ENCODE results near the gene ABCD1.
"Not testable (repeated sequence)": the region's sequence is repeated elsewhere in the genome, so short reads cannot be mapped to it uniquely, and the experiment has no call there.

Gene ABCD1

GRCh38 chrX:153724252-153725038, at the start of gene ABCD1, which contains the start of gene BCAP31:
ABCD1 (plus strand) TSS chrX:153724856; CDS start chrX:153725267, 411 bp downstream.
BCAP31 (minus strand) TSS chrX:153724387; CDS start chrX:153723244, 1,143 bp downstream.
- peak; percentile 64 for DNase-seq

DNA sequence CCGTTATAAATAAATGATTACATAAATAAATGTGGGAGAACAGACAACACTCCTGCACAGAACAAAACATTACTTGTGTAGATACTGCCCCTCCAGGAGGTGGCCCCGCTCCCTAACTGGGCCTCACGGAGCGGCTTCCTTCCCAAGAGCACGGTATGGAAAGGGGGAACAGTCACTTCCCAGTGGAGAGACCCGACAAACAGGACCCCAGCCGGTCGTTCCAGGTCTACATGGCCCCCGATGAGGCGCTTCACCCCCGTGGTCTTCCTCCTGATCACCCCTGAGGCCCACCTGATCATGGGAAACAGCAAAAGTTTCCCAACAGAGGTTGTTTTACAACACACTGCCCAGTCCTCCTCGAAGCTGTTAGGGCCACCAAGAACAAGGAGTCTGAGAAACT, 43.5 kb upstream of the ABCD1 start:
- DNase-seq = no peak

- DNase-seq = not testable (repeated sequence)
Observed at GRCh38 chrX:153683486-153683885, 41.2 kb upstream of the ABCD1 start.

DNA sequence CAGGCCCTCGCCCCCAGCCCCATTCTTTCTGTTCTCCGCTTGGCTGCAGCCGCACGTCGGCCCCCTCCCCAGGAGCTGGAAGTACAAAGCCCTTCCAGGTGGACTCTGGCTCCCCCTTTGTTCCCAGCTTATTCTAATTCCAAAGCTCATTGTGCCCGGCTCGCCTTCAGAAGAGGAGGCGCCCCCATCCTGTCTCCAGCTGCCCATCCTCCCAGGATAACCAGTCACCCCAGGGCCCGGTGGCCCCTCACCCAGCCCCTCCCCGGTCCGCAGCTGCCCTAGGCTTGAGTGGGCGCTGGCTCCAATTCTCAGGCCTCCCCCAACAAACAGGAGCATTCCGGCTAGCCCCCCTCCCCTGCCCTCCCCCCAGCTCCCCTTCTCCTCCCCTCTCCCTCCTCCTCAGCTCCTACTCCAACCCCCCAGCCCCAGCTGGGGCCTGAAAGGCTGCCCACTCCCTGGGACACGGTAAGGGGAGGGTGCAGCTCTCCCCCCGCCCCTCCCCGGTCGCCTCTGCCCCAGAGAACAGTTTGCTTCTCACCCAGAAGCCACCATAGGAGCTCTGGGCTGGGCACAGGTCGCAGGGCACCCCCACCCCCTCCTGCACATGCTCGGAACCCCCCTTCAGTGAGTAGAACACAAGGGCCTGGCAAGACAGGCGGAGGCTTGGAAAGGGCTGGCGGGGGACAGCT, 40.0 kb upstream of the ABCD1 start:
- no peak for DNase-seq

- DNase-seq = no peak
Observed at GRCh38 chrX:153685156-153685536, 39.5 kb upstream of the ABCD1 start.

DNA sequence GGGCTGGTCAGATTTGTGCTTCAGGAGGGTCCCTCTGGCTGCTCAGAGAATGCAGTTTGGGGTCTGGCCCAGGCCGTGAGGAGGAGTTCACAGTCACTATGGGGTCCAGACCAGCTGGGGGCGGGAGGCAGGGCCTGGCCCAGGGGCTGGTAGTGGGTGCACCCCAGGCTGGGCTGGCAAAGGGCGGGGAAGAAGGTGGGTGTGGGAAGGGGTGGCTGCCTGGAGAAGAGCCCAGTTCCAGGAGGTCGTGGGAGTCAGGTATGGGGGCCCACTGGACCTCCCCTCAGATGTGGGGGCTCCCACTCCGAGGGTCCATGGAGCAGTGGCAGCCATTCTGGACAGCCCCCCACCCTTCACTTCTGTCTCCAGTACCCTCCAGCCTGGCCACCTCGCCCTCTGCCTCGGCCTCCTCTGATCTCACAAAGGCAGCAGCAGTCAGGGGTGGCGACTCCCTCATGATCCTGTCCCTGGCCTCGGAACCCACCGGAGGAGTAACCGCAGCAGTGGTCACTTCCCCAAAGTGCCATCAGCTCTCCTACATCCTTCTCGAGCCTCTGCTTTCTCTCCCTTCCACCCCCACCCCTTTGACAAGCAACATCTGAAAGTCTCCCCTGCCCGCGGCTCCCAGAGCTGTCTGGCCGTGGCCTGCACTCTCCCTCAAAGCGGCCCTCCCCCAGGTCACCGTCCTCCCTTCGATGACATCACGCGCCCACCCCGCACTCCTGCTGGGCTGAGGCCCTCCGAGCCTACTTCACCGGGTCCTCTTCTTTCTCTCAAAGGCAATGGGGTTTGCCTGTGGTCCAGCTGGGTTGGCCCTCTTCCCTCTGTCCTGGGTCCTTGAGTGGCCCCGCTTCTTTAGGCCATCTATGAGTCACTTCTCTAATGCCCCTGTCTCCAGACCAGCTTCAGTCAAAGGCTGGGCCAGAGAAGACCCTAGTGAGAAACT, 38.6 kb upstream of the ABCD1 start:
- no peak for DNase-seq

- DNase-seq = no peak
Observed at GRCh38 chrX:153686711-153687110, 37.9 kb upstream of the ABCD1 start.

GRCh38 chrX:153687121-153688039, 37.3 kb upstream of the ABCD1 start, which contains the start of gene SLC6A8:
SLC6A8 (plus strand) TSS chrX:153687926; CDS start chrX:153688575, 649 bp downstream.
- peak; percentile 18 for DNase-seq

- no peak for DNase-seq
Observed at GRCh38 chrX:153688071-153688470, 36.6 kb upstream of the ABCD1 start.

GRCh38 chrX:153688506-153688905, 36.1 kb upstream of the ABCD1 start:
- DNase-seq = no peak

- no peak for DNase-seq
Observed at GRCh38 chrX:153688911-153689590, 35.6 kb upstream of the ABCD1 start.

GRCh38 chrX:153689654-153690465, 34.8 kb upstream of the ABCD1 start:
- DNase-seq = no peak

DNA sequence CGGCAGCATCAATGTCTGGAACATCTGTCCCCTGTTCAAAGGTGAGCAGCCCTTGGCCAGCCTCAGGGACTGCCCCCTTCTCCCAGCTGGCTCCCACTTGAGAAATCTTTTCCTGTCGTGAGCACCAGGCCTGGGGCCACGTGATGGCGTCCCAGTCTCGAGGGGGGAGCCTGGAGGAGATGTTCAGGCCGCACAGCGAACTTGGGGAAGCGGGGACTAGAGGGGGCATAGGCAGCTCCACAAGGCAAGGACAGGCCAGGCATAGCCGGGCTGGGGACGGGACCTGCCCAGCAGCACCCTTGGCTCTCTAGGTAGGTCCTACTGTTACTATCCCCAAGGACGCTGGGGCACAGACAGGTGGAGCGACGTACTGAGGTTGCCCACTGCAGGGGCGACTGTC, 34.2 kb upstream of the ABCD1 start:
- no peak for DNase-seq

- not testable (repeated sequence) for DNase-seq
Observed at GRCh38 chrX:153691032-153691827, 33.4 kb upstream of the ABCD1 start.

- DNase-seq = no peak
Observed at GRCh38 chrX:153692003-153692402, 32.7 kb upstream of the ABCD1 start.

DNA sequence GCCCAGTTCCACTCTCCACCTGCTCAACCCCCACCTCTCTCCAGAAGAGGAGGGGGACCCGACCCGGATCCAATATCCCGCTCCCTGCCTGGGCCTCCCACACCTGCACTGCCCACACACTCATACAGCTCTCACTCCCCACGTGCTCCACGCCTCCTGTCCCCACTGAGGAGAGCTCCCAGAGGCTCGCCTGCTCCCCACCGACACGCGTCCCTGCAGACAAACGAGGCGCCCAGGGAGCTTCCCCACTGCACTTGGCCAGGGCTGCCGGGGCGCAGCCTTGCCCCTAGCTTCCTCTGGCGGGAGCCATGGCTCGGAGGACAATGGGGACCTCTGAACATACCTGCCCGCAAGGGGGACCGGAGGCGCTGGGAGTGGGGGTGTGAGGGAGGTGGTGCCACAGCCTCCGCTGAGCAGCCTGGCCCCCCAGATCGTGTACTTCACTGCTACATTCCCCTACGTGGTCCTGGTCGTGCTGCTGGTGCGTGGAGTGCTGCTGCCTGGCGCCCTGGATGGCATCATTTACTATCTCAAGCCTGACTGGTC, 32.0 kb upstream of the ABCD1 start:
- no peak for DNase-seq

DNA sequence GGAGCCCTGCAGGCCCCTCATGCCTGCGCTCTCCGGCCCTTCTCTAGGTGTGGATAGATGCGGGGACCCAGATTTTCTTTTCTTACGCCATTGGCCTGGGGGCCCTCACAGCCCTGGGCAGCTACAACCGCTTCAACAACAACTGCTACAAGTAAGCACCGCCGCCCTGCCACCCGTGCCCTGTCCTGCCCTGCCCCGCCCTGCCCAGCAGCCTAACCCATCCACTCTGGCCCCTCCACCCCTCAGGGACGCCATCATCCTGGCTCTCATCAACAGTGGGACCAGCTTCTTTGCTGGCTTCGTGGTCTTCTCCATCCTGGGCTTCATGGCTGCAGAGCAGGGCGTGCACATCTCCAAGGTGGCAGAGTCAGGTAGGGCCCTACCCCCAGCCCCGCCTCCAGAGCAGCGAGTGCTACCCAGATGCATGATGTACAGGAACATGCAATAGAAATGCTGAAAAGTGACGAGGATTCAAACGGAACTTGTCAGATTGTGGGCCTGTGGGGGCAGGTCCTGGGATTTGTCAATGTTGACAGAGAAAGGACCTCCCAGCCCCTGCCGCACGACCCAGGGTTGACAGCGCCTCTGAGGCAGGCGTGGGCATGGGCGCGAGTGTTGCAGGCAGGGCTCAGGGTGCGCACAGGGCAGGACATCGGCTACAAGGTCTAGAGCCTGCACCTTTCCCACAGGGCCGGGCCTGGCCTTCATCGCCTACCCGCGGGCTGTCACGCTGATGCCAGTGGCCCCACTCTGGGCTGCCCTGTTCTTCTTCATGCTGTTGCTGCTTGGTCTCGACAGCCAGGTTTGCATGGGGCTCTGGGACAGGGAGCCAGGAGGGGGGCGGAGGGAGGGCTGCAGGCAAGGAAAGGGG, 31.2 kb upstream of the ABCD1 start:
- DNase-seq = no peak

- not testable (repeated sequence) for DNase-seq
Observed at GRCh38 chrX:153694256-153694655, 30.4 kb upstream of the ABCD1 start.
